Vagina (tissue), 2 donors: Measurements from ENCODE around the gene LTBR. TPM values are rescaled to one million over a fixed set of nuclear protein-coding genes. Genes with fewer than 3 reads are reported as not detected.

Experiments used
- DNase-seq, 2 donors: peaks; one replicate each; pipeline ENCODE4 v3.0.0-alpha.2; 2017; ENCODE audit errors: extremely low spot score in 2 of 2
- H3K27ac ChIP-seq: fragments of 200-600 bp; sonication (generic); one replicate; pipeline ENCODE4 v1.5.1; 2019
- H3K27me3 ChIP-seq: fragments of 200-600 bp; sonication (generic); one replicate; pipeline ENCODE4 v1.5.1; 2019
- H3K36me3 ChIP-seq, 2 donors: fragments of 200-600 bp; sonication (generic); one replicate each; pipeline ENCODE4 v1.5.1; 2017 to 2019
- H3K4me1 ChIP-seq: fragments of 200-600 bp; sonication (generic); one replicate; pipeline ENCODE4 v1.5.1; 2019
- H3K4me3 ChIP-seq, 2 donors: fragments of 200-600 bp; sonication (generic); 1 replicate in 1 of 2; 2 replicates in 1 of 2; pipeline ENCODE4 v1.5.1; 2016 to 2019
- H3K9me3 ChIP-seq: fragments of 200-600 bp; sonication (generic); one replicate; pipeline ENCODE4 v1.5.1; 2019
- CTCF ChIP-seq, 3 experiments: fragments of 450-650 bp in 2 of 3; fragments of 200-600 bp in 1 of 3; sonication (generic) in 1 of 3; IDR thresholded peaks; one replicate each; pipeline ENCODE4 v1.5.1; 2017 to 2019; ENCODE audit warnings: antibody characterized with exemption in 3 of 3, mild to moderate bottlenecking in 2 of 3, moderate library complexity in 2 of 3
- POLR2A ChIP-seq, 2 donors: fragments of 450-650 bp; IDR thresholded peaks; one replicate each; pipeline ENCODE4 v1.6.1; 2017; ENCODE audit warnings: antibody characterized with exemption in 2 of 2, mild to moderate bottlenecking in 2 of 2, moderate library complexity in 2 of 2
- POLR2AphosphoS5 ChIP-seq, 2 donors: sonication (generic); formaldehyde crosslinking; IDR thresholded peaks; one replicate each; pipeline ENCODE4 v1.9.0; 2017; ENCODE audit warnings: antibody characterized with exemption in 2 of 2, mild to moderate bottlenecking in 2 of 2, low read depth in 1 of 2; ENCODE audit not compliant: insufficient read depth in 1 of 2
- intact Hi-C: fragments of 100-400 bp; cut with DNase I; formaldehyde crosslinking; loops from one replicate; pipeline ENCODE4 v1.15.1; 2023
- total RNA-seq: library from RNA; depleted of rRNA; stranded (reverse); fragments of >200 nt; gene quantifications from one replicate; pipeline ENCODE4 v1.2.3, GENCODE V29; 2016

LTBR gene
- total RNA-seq, 1 donor from 2014 or later: 146 TPM

DNA sequence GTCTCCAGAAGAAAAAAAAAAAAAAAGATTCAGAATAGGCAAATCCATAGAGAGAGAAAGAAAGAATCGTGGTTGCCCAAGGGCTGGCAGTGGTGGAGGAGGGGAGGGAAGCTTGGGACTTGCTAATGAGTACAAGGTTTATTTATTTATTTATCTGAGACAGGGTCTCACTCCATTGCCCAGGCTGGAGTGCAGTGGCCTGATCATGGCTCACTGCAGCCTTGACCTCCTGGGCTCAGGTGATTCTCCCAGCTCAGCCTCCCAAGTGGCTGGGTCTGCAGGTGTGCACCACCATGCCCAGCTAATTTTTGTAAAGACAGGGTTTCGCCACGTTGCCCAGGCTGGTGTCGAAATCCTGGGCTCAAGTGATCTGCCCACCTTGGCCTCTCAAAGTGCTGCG is 32.3 kb upstream of the LTBR start:
- TF ChIP-seq POLR2A (IDR thresholded peaks at IDR 0.05) (no peak), CTCF (IDR thresholded peaks at IDR 0.05) (no peak), POLR2AphosphoS5 (IDR thresholded peaks at IDR 0.05; ENCODE audit: insufficient read depth in 1 of 2, low read depth in 1 of 2) (no peak)
- Histone ChIP-seq H3K27ac (no peak overlapping the region), H3K9me3 (no peaks in the 10 kb centered on the region), H3K4me1 (peaks cover 26% of the 10 kb centered on the region), H3K27me3 (no peaks in the 10 kb centered on the region), H3K36me3 (no peaks in the 10 kb centered on the region), H3K4me3 (no peak overlapping the region)
- intact Hi-C loops: no loop called here
- DNase-seq: no peak

DNA sequence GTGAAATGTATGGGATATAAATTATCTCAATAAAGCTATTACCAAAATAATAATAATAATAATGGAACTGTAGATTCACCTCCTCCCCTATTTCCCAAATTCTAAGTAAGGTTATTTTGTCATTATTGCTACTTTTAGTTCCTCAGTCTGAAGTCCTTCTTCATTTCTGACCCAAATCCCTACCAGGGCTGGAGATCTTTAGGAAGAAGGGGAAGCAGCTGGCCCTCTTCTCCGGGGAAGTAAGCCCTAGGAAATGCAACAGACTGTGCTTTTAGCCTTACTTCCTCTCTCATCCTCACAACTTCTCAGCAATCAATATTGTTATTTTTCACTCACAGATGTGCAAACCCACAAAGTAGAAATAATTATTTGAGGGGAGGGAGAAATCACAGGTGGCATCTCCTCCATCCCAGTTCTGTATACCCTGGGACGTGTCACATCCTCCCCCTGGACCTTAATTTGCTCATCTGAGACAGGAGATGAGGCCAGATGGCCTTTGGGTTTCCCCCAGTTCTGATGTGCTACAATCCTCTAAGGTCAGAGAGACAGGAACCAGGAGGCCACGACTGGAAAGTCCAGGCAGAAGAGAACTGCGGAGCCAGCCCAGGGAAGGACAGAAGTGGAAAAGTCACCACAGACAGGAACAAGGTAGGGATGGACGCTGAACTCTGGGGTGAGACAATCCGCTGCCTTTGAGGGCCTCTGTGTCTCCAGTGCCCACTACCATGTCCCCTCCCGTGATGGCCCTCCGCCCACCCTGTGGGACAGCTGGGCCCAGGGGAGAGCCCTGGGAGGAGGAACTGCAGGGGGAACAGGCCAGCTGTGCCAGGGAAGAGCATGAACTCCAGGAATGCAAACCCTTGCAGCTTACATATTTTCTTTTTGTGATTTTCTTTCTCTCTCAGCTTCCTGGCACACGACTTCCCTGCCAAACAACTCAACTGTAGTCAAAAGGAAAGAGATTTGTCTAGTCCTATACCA is 31.5 kb upstream of the LTBR start:
- Histone ChIP-seq H3K9me3 (no peaks in the 10 kb centered on the region), H3K36me3 (no peaks in the 10 kb centered on the region), H3K4me1 (peaks cover 18% of the 10 kb centered on the region), H3K27ac (no peak overlapping the region), H3K4me3 (no peak overlapping the region), H3K27me3 (no peaks in the 10 kb centered on the region)
- TF ChIP-seq CTCF (IDR thresholded peaks at IDR 0.05) (no peak), POLR2AphosphoS5 (IDR thresholded peaks at IDR 0.05; ENCODE audit: insufficient read depth in 1 of 2, low read depth in 1 of 2) (no peak), POLR2A (IDR thresholded peaks at IDR 0.05) (no peak)
- DNase-seq: peak in 1 of 2 donors; percentile 72
- intact Hi-C loops: no loop called here

GRCh38 chr12:6354495-6355393 is 29.2 kb upstream of the LTBR start:
- H3K9me3 ChIP-seq: no peaks in the 10 kb centered on the region
- no peak for TF ChIP-seq CTCF (IDR thresholded peaks at IDR 0.05)
- TF ChIP-seq POLR2AphosphoS5 (IDR thresholded peaks at IDR 0.05; ENCODE audit: insufficient read depth in 1 of 2, low read depth in 1 of 2): no peak
- TF ChIP-seq POLR2A (IDR thresholded peaks at IDR 0.05): no peak
- no peaks in the 10 kb centered on the region for H3K4me1 ChIP-seq
- intact Hi-C loops: no loop called here
- H3K36me3 ChIP-seq: no peaks in the 10 kb centered on the region
- H3K27ac ChIP-seq: no peak overlapping the region
- no peaks in the 10 kb centered on the region for H3K27me3 ChIP-seq
- DNase-seq: peak in 1 of 2 donors; percentile 75
- H3K4me3 ChIP-seq: no peak overlapping the region

- peaks cover 3% of the 10 kb centered on the region for H3K4me1 ChIP-seq
- H3K36me3 ChIP-seq: no peaks in the 10 kb centered on the region
- TF ChIP-seq POLR2AphosphoS5 (IDR thresholded peaks at IDR 0.05; ENCODE audit: insufficient read depth in 1 of 2, low read depth in 1 of 2) (no peak), CTCF (IDR thresholded peaks at IDR 0.05) (no peak), POLR2A (IDR thresholded peaks at IDR 0.05) (no peak)
- H3K27ac ChIP-seq: no peak overlapping the region
- intact Hi-C loops: no loop called here
- H3K9me3 ChIP-seq: no peaks in the 10 kb centered on the region
- H3K4me3 ChIP-seq: no peak overlapping the region
- no peaks in the 10 kb centered on the region for H3K27me3 ChIP-seq
- DNase-seq: peak in 1 of 2 donors; percentile 78
Observed at GRCh38 chr12:6355491-6356373, 28.2 kb upstream of the LTBR start.
